ENCODE data around the gene PICALM. TPM values are rescaled to one million over a fixed set of nuclear protein-coding genes. Genes with fewer than 3 reads are reported as not detected.
"Not testable (repeated sequence)": the region's sequence is repeated elsewhere in the genome, so short reads cannot be mapped to it uniquely, and the experiment has no call there.

PICALM gene
- 135 and 172 TPM in 2 replicates for total RNA-seq

- peak; percentile 97 to 100 for DNase-seq (ENCODE audit: low read depth in 2 of 2)
These were observed at the start of gene PICALM for GRCh38 chr11:86068951-86069407. PICALM (minus strand) TSS chr11:86069084; CDS start chr11:86068780, 304 bp downstream.

- DNase-seq (ENCODE audit: low read depth in 2 of 2), result no peak
These were observed 49.4 kb upstream of the PICALM start for GRCh38 chr11:86118253-86118652.

DNA sequence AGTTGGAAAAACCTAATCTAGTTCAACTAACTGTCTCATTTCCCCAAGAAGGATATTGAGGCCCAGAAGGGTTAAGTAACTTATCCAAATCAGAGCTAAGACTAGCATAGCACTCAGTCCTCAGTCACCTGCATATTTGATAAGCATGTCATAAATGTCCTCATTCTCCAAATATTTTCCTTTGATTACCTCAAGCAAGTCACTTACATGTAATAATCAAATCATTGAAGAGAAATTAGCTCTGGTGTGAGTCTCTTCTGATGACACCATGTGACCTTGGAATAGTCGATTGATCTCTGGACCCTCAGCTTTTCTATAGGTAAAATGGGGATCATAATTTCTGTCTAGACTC lies 48.8 kb upstream of the PICALM start:
- DNase-seq (ENCODE audit: low read depth in 2 of 2), result no peak

DNA sequence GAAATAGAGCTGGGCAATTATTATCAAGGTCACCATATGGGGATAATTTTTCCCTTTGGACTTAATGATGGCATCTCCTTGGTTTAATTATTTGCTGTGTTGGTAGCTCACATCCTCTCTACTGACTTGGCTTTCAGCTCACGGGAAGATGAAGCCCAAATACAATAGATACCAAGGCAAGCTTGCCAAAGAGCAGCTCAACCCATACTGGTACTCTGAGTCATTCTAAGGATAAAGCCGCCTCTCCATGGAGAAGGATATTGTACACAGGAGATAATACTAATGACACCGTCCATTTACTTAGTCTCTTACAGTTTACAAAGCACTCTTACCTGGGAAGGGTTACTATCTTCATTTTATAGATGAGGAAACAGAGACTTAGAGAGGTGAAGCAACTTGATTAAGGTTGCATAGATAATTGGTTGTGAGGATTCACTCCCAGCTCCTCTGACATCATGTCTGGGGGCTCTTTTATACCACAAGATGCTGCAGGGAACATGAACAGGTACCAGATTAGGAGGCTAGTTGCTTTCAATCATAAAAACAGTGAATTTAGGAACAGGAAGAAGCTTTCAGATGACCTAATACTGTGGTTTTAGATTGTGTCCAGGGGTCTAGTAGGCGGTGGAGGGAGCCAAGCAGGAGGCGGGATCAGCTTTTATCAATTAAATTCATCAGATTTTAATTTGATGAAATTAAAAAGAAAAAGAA lies 48.3 kb upstream of the PICALM start:
- peak in 1 of 2 donors; percentile 42 for DNase-seq (ENCODE audit: low read depth in 2 of 2)

- peak in 1 of 2 donors; percentile 52 for DNase-seq (ENCODE audit: low read depth in 2 of 2)
These were observed 47.5 kb upstream of the PICALM start for GRCh38 chr11:86116386-86116726.

- DNase-seq (ENCODE audit: low read depth in 2 of 2), result no peak
These were observed 46.9 kb upstream of the PICALM start for GRCh38 chr11:86115542-86116385.

DNA sequence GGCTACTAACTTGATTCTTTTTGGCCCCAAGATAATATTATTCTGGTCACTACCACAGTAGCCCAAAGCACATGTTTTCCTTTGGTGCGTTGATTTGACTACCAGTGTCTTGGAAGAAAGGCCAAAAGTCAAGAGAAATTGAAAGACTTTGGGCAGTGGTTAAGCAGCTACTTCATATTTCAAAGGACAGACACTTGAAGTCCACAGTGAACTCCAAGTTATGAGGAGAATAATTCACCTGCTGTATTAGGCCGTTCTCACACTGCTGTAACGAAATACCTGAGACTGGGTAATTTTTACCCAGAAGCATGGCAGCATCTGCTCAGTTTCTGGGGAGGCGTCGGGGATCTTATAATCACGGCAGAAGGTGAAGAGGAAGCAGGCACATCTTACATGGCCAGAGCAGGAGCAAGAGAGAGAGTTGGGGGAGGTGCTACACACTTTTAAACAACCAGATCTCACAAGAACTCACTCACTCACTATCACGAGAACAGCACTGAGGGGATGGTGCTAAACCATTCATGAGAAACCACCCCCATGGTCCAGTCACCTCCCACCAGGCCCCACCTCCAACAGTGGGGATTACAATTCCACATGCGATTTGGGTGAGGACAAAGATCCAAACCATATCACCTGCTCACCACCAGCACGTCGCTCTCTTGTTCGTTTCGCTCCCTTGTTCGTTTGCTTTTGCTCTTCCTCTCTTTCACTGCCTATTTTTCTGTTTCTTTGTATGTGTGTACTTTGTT lies 40.2 kb upstream of the PICALM start:
- no peak for DNase-seq (ENCODE audit: low read depth in 2 of 2)

- peak in 1 of 2 donors; percentile 45 for DNase-seq (ENCODE audit: low read depth in 2 of 2)
These were observed 39.3 kb upstream of the PICALM start for GRCh38 chr11:86108191-86108590.

DNA sequence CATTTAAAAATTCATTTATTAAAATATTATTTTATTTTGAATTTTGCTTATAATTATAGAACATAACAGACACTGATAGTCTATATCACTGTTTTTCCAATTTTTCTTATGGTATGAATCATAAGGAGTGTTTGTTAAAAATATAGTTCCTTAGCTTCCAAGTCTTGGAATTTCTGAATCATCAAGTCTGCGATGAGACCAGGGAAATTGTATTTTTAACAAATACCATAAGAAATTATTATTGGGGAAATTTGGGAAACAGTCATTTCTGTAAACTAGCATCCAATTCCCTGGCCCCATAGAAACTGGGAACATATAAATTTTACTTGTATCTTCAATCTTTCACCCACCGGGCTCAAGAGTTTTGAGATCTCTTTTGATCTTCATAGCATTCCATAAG lies 38.0 kb upstream of the PICALM start:
- DNase-seq (ENCODE audit: low read depth in 2 of 2), result peak in 1 of 2 donors; percentile 12

DNA sequence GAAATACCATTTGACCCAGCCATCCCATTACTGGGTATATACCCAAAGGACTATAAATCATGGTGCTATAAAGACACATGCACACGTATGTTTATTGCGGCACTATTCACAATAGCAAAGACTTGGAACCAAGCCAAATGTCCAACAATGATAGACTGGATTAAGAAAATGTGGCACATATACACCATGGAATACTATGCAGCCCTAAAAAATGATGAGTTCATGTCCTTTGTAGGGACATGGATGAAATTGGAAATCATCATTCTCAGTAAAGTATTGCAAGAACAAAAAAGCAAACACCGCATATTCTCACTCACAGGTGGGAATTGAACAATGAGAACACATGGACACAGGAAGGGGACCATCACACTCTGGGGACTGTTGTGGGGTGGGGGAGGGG lies 37.1 kb upstream of the PICALM start:
- DNase-seq (ENCODE audit: low read depth in 2 of 2), result not testable (repeated sequence)

DNA sequence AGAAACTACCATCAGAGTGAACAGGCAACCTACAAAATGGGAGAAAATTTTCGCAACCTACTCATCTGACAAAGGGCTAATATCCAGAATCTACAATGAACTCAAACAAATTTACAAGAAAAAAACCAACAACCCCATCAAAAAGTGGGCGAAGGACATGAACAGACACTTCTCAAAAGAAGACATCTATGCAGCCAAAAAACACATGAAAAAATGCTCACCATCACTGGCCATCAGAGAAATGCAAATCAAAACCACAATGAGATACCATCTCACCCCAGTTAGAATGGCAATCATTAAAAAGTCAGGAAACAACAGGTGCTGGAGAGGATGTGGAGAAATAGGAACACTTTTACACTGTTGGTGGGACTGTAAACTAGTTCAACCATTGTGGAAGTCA lies 36.7 kb upstream of the PICALM start:
- DNase-seq (ENCODE audit: low read depth in 2 of 2), result not testable (repeated sequence)

GRCh38 chr11:86103808-86104207 lies 34.9 kb upstream of the PICALM start:
- peak in 1 of 2 donors; percentile 58 for DNase-seq (ENCODE audit: low read depth in 2 of 2)

- DNase-seq (ENCODE audit: low read depth in 2 of 2), result no peak
These were observed 33.1 kb upstream of the PICALM start for GRCh38 chr11:86101941-86102407.

DNA sequence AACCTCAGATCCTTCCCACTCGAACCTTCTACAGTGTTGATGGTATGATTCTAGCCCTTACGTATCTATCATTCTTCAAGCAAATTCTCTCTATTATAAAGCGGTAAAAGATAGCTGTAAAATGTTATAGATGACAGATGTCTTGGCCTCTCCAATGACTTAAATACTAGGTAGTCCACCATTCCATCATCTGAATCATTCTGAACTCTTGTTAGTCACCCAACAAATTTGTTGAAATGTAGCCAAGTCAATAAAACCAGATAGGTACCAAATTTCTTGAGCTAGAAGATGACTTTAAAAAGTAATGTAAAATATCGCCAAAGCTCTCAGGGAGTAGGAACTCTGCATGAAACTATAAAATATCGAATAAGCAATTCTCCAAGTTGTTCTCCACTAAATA lies 32.6 kb upstream of the PICALM start:
- DNase-seq (ENCODE audit: low read depth in 2 of 2), result no peak

- no peak for DNase-seq (ENCODE audit: low read depth in 2 of 2)
These were observed 31.0 kb upstream of the PICALM start for GRCh38 chr11:86099874-86100273.

- no peak for DNase-seq (ENCODE audit: low read depth in 2 of 2)
These were observed 29.1 kb upstream of the PICALM start for GRCh38 chr11:86097980-86098379.

DNA sequence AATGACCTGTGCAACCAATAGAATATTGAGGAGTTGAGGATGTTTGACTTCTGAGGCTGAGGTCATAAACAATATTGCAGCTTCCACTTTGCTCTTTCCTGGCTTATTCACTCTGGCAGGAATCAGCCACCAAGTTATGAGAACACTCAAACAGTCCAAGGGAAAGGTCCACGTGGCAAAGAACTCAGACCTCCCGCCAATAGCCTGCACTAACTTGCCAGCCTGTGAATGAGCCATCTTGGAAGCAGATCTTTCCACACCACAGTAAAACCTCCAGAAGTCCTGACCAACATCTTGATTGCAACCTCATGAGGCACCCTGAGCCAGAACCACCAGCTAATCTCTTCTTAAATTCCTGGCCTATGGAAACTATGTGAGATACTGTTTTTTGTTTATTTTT lies 22.7 kb upstream of the PICALM start:
- no peak for DNase-seq (ENCODE audit: low read depth in 2 of 2)

- no peak for DNase-seq (ENCODE audit: low read depth in 2 of 2)
These were observed 22.2 kb upstream of the PICALM start for GRCh38 chr11:86091086-86091485.

GRCh38 chr11:86089659-86090058 lies 20.8 kb upstream of the PICALM start:
- peak in 1 of 2 donors; percentile 55 for DNase-seq (ENCODE audit: low read depth in 2 of 2)

DNA sequence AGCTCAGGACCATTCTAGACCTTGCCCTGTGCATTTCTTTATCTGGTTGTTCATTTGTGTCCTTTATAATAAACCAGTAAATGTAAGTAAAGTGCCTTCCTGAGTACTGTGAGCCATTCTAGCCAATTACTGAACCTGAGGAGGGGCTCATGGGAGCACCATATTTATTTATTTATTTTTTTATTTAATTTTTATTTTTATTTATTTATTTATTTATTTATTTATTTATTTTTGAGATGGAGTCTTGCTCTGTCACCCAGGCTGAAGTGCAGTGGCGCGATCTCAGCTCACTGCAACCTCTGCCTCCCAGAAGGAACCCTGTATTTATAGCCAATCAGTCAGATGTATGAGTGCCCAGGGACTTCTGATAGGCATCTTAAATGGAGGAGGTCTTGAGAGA lies 18.8 kb upstream of the PICALM start:
- not testable (repeated sequence) for DNase-seq (ENCODE audit: low read depth in 2 of 2)

DNA sequence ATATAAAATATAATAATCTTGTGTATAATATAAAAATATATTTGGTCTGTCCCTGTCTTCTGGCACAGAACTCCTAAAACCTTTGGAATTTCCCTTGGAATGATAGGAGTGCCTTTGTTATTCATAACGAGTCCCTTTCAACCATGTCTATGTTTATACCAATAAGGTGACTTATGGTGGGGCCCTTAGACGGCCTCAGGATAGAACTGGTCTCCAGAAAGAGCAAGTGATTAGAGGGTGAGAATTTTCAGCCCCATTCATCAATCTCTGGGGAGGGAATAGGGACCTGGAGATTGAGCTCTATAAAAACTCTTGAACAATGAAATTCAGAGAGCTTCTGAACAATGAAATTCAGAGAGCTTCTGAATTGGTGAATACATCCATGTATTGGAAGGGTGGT lies 18.4 kb upstream of the PICALM start:
- no peak for DNase-seq (ENCODE audit: low read depth in 2 of 2)

DNA sequence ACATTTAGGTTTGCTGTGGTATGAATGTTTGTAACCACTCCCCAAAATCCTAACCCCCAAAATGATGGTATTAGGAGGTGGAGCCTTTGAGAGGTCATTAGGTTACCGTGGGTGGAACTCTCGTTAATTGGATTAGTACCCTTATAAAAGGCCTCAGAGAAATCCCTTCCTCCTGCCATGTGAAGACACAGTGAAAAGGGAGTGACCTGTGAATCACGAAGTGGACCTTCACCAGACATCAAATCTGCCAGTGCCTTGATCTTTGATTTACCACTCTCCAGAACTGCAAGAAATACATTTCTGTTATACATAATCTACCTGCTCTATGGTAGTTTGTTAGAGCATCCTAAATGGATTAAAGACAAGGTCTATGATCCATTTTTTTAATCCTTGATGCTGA lies 12.6 kb upstream of the PICALM start:
- DNase-seq (ENCODE audit: low read depth in 2 of 2), result no peak
